Lower lobe of right lung (tissue), 2 donors: ENCODE data around the gene GPR52. TPM values are rescaled to one million over a fixed set of nuclear protein-coding genes. Genes with fewer than 3 reads are reported as not detected.

Source experiments
- ATAC-seq, 2 donors: fragments of 200-7000 bp; cut with Tn5 transposase; one replicate each; pipeline ENCODE4 v1.9.1; 2020 to 2022; ENCODE audit warnings: mild to moderate bottlenecking in 2 of 2, moderate library complexity in 2 of 2
- DNase-seq: peaks from one replicate; pipeline ENCODE4 v3.0.0-alpha.2; 2020
- H3K27ac ChIP-seq: fragments of 200-600 bp; one replicate; pipeline ENCODE4 v1.8.0; 2022
- H3K27me3 ChIP-seq: fragments of 200-600 bp; one replicate; pipeline ENCODE4 v1.8.0; 2022; ENCODE audit warnings: low read depth
- H3K36me3 ChIP-seq: fragments of 200-600 bp; one replicate; pipeline ENCODE4 v1.8.0; 2022; ENCODE audit warnings: mild to moderate bottlenecking
- H3K4me1 ChIP-seq: fragments of 200-600 bp; one replicate; pipeline ENCODE4 v1.8.0; 2022
- H3K4me3 ChIP-seq: fragments of 200-600 bp; one replicate; pipeline ENCODE4 v1.8.0; 2022; ENCODE audit warnings: mild to moderate bottlenecking
- H3K9me3 ChIP-seq: fragments of 200-600 bp; one replicate; pipeline ENCODE4 v1.8.0; 2022
- CTCF ChIP-seq: fragments of 200-600 bp; IDR thresholded peaks from one replicate; pipeline ENCODE4 v1.8.0; 2022; ENCODE audit warnings: antibody characterized with exemption, mild to moderate bottlenecking
- intact Hi-C: fragments of 100-400 bp; cut with DNase I; formaldehyde crosslinking; loops from one replicate; pipeline ENCODE4 v1.11.0; 2022
- total RNA-seq: library from RNA; stranded (reverse); fragmentation: NEBNext Ultra II Directional; extraction: Animal tissue kit (Norgen Biotek cat#: 25700); gene quantifications from one replicate; pipeline ENCODE4 v1.2.1, GENCODE V29; 2021
- donor health status: DM: no; HTN: yes; CAD: no; lungs with severe emphysema.

GPR52 gene
- total RNA-seq, 1 donor from 2014 or later = 2.6 TPM

GRCh38 chr1:174491606-174492005 is 43.8 kb downstream of the GPR52 start:
- no peak overlapping the region for H3K4me3 ChIP-seq
- intact Hi-C loops = no loop called here
- ATAC-seq = no peak
- DNase-seq = no peak
- H3K27me3 ChIP-seq = no peaks in the 10 kb centered on the region
- no peaks in the 10 kb centered on the region for H3K4me1 ChIP-seq
- H3K27ac ChIP-seq = no peak overlapping the region
- TF ChIP-seq CTCF = no peak
- no peaks in the 10 kb centered on the region for H3K36me3 ChIP-seq
- H3K9me3 ChIP-seq = no peaks in the 10 kb centered on the region

- no peak for DNase-seq
- intact Hi-C loops = no loop called here
Measured at GRCh38 chr1:174497478-174497877, 49.7 kb downstream of the GPR52 start.

More at GRCh38 chr1:174497478-174497877, 49.7 kb downstream of the GPR52 start:
- no peaks in the 10 kb centered on the region for H3K9me3 ChIP-seq
- no peak for ATAC-seq
- no peak for TF ChIP-seq CTCF
- H3K27ac ChIP-seq = no peak overlapping the region
- H3K4me1 ChIP-seq = no peaks in the 10 kb centered on the region
- H3K4me3 ChIP-seq = no peak overlapping the region
- H3K36me3 ChIP-seq = no peaks in the 10 kb centered on the region
- H3K27me3 ChIP-seq = no peaks in the 10 kb centered on the region
